Occipital lobe (tissue), 2 donors: Measurements from ENCODE around the gene CT45A6. TPM values are rescaled to one million over a fixed set of nuclear protein-coding genes. Genes with fewer than 3 reads are reported as not detected.
"Not testable (repeated sequence)": the region's sequence is repeated elsewhere in the genome, so short reads cannot be mapped to it uniquely, and the experiment has no call there.

ENCODE experiments used
- DNase-seq: peaks from one replicate; lab custom pipeline; 2025; lab: John Stamatoyannopoulos, UW
- total RNA-seq: library from RNA; depleted of rRNA; stranded (reverse); fragments of >200 nt; gene quantifications from one replicate; pipeline ENCODE4 v1.2.3, GENCODE V29; 2014

Gene CT45A6
- not detected for total RNA-seq

- DNase-seq = not testable (repeated sequence)
Measured at GRCh38 chrX:135802687-135803086, at the start of gene CT45A6. Gene CT45A6, minus strand, starts transcription at chrX:135802787. Its CDS starts 3,794 bp downstream, at chrX:135798993.

- DNase-seq = not testable (repeated sequence)
Measured at GRCh38 chrX:135837180-135837579, 34.6 kb upstream of the CT45A6 start, which contains the start of gene CT45A7. Gene CT45A7, minus strand, starts transcription at chrX:135837280. Its CDS starts 3,747 bp downstream, at chrX:135833533.

GRCh38 chrX:135819912-135820311 lies 17.3 kb upstream of the CT45A6 start, which contains the start of gene CT45A2:
Gene CT45A2, minus strand, starts transcription at chrX:135820012. Its CDS starts 3,747 bp downstream, at chrX:135816265.
- not testable (repeated sequence) for DNase-seq

- DNase-seq = not testable (repeated sequence)
Measured at GRCh38 chrX:135785403-135785802, 17.2 kb downstream of the CT45A6 start, which contains the start of gene CT45A5. Gene CT45A5, minus strand, starts transcription at chrX:135785503. Its CDS starts 3,774 bp downstream, at chrX:135781729.

- not testable (repeated sequence) for DNase-seq
Measured at GRCh38 chrX:135768091-135768490, 34.5 kb downstream of the CT45A6 start, which contains the start of gene CT45A3. Gene CT45A3, minus strand, starts transcription at chrX:135768191. Its CDS starts 3,747 bp downstream, at chrX:135764444.

- DNase-seq = not testable (repeated sequence)
Measured at GRCh38 chrX:135744739-135745138, 57.8 kb downstream of the CT45A6 start.

Other genes with a start within 250 kb of the CT45A6 start
- not detected for gene CT45A1, start 89.1 kb downstream of the CT45A6 start, total RNA-seq
- gene CT45A3, start 34.6 kb downstream of the CT45A6 start, total RNA-seq = not detected
- not detected for gene CT45A5, start 17.3 kb downstream of the CT45A6 start, total RNA-seq
- gene CT45A2, start 17.2 kb upstream of the CT45A6 start, total RNA-seq = not detected
- gene CT45A7, start 34.5 kb upstream of the CT45A6 start, total RNA-seq = not detected
- not detected for gene CT45A8, start 51.8 kb upstream of the CT45A6 start, total RNA-seq
- gene CT45A9, start 69.0 kb upstream of the CT45A6 start, total RNA-seq = not detected
- gene CT45A10, start 90.7 kb upstream of the CT45A6 start, total RNA-seq = not detected
- not detected for gene SAGE1, start 90.9 kb upstream of the CT45A6 start, total RNA-seq
- 16.7 TPM for gene MMGT1, start 171.2 kb upstream of the CT45A6 start, total RNA-seq
- gene SLC9A6, start 182.6 kb upstream of the CT45A6 start, total RNA-seq = 140 TPM